Measurements from ENCODE around the gene C5orf63. TPM values are rescaled to one million over a fixed set of nuclear protein-coding genes. Genes with fewer than 3 reads are reported as not detected.

The C5orf63 gene
- total RNA-seq, 4 donors from 2014 or later: 1.7 to 12.1 (median 9.4) TPM

DNA sequence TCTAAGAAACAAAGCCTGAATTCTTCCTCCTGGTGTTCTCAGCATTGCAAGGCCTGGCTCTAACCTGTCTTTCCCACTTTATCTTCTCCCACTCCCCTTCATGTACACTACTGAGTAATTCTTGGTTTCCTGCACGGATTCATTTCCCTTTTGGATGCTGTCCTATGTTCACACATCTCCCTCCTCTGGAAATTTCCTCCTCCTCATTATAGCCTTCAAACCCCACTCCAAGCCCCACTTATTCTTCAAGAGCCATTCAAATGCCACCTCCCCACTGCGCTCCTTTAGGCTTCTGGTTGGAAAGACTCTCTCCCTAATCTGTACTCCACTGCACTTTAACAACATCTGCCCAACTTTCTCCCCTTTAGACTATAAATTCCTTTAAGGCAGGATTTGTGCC, 28.2 kb upstream of the C5orf63 start:
- Histone ChIP-seq H3K4me3 (no peak overlapping the region), H3K4me1 (no peaks in the 10 kb centered on the region), H3K36me3 (no peaks in the 10 kb centered on the region), H3K9me3 (peaks cover 0 to 3% (median 0%) of the 10 kb centered on the region in 4 donors), H3K27me3 (no peaks in the 10 kb centered on the region), H3K27ac (no peak overlapping the region)
- DNase-seq: no peak
- no peak for TF ChIP-seq CTCF (IDR thresholded peaks at IDR 0.05)
- no peak for TF ChIP-seq POLR2A (IDR thresholded peaks at IDR 0.05)

GRCh38 chr5:127098241-127098640, 24.9 kb upstream of the C5orf63 start:
- no peak for TF ChIP-seq CTCF (IDR thresholded peaks at IDR 0.05)
- TF ChIP-seq POLR2A (IDR thresholded peaks at IDR 0.05): no peak
- no peaks in the 10 kb centered on the region for H3K36me3 ChIP-seq
- no peaks in the 10 kb centered on the region for H3K9me3 ChIP-seq
- no peaks in the 10 kb centered on the region for H3K27me3 ChIP-seq
- H3K4me1 ChIP-seq: no peaks in the 10 kb centered on the region
- H3K4me3 ChIP-seq: no peak overlapping the region
- DNase-seq: no peak
- H3K27ac ChIP-seq: no peak overlapping the region

GRCh38 chr5:127097278-127097677, 24.0 kb upstream of the C5orf63 start:
- Histone ChIP-seq H3K27me3 (no peaks in the 10 kb centered on the region), H3K4me1 (no peaks in the 10 kb centered on the region), H3K27ac (no peak overlapping the region), H3K36me3 (no peaks in the 10 kb centered on the region), H3K9me3 (no peaks in the 10 kb centered on the region), H3K4me3 (no peak overlapping the region)
- DNase-seq: no peak
- TF ChIP-seq CTCF (IDR thresholded peaks at IDR 0.05) (no peak), POLR2A (IDR thresholded peaks at IDR 0.05) (no peak)

- Histone ChIP-seq H3K4me3 (no peak overlapping the region), H3K27me3 (no peaks in the 10 kb centered on the region), H3K9me3 (no peaks in the 10 kb centered on the region), H3K27ac (no peak overlapping the region), H3K4me1 (no peaks in the 10 kb centered on the region), H3K36me3 (no peaks in the 10 kb centered on the region)
- DNase-seq: no peak
- TF ChIP-seq POLR2A (IDR thresholded peaks at IDR 0.05): no peak
- TF ChIP-seq CTCF (IDR thresholded peaks at IDR 0.05): no peak
Observed at GRCh38 chr5:127096328-127096993, 23.2 kb upstream of the C5orf63 start.

- Histone ChIP-seq H3K9me3 (no peaks in the 10 kb centered on the region), H3K27me3 (no peaks in the 10 kb centered on the region), H3K27ac (no peak overlapping the region), H3K4me3 (no peak overlapping the region), H3K4me1 (no peaks in the 10 kb centered on the region), H3K36me3 (no peaks in the 10 kb centered on the region)
- no peak for DNase-seq
- TF ChIP-seq POLR2A (IDR thresholded peaks at IDR 0.05) (no peak), CTCF (IDR thresholded peaks at IDR 0.05) (no peak)
Observed at GRCh38 chr5:127094161-127094814, 21.0 kb upstream of the C5orf63 start.

Data from Peyer's patch (tissue), 4 donors.